RWPE1 (cell line): ENCODE data around the gene IL17C.
"Not testable (repeated sequence)": the region's sequence is repeated elsewhere in the genome, so short reads cannot be mapped to it uniquely, and the experiment has no call there.

Source experiments
- CTCF ChIA-PET: fragments of 350-600 bp; sonication (Branson Sonifier 250); formaldehyde crosslinking; extraction: SDS; loops from one replicate; lab custom pipeline; 2021; lab: Yijun Ruan, JAX
- POLR2A ChIA-PET: fragments of 400-600 bp; formaldehyde crosslinking; extraction: SDS; loops from one replicate; lab custom pipeline; 2020; ENCODE audit warnings: antibody characterized with exemption; ENCODE audit not compliant: low non-redundant PET; lab: Yijun Ruan, JAX
- DNase-seq: peaks from one replicate; pipeline ENCODE4 v3.0.0; 2012; ENCODE audit warnings: low spot score
- H3K27ac ChIP-seq: fragments of 450-650 bp; 2 replicates; pipeline ENCODE4 v1.5.1; 2017
- TF ChIP-seq, protein P1 (sequence below): fragments of 450-650 bp; conservative IDR thresholded peaks from 2 replicates; pipeline ENCODE4 v1.5.1; 2017; ENCODE audit warnings: low read depth, mild to moderate bottlenecking

The IL17C gene

DNA sequence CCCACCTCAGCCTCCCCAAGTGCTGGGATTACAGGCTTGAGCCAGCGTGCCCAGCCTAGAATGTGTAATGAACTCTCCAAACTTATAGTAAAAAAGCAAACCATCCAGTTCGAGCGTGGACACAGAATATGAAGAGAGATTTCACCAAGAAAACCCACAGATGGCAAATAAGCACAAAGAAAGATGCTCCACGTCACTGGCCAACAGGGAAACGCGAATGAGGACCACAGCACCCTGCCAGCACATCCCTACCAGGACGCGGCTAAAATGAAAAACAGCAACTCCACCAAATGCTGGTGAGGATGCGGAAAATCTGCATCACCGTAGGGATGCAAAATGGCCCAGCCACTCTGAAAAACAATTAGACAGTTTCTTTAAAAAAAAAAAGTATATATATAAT lies 23.1 kb downstream of the IL17C start:
- peak overlapping the region; percentile 57 for H3K27ac ChIP-seq
- no peak for DNase-seq
- POLR2A ChIA-PET = no interaction called here
- CTCF ChIA-PET = no interaction called here
- TF ChIP-seq, protein P1, sequence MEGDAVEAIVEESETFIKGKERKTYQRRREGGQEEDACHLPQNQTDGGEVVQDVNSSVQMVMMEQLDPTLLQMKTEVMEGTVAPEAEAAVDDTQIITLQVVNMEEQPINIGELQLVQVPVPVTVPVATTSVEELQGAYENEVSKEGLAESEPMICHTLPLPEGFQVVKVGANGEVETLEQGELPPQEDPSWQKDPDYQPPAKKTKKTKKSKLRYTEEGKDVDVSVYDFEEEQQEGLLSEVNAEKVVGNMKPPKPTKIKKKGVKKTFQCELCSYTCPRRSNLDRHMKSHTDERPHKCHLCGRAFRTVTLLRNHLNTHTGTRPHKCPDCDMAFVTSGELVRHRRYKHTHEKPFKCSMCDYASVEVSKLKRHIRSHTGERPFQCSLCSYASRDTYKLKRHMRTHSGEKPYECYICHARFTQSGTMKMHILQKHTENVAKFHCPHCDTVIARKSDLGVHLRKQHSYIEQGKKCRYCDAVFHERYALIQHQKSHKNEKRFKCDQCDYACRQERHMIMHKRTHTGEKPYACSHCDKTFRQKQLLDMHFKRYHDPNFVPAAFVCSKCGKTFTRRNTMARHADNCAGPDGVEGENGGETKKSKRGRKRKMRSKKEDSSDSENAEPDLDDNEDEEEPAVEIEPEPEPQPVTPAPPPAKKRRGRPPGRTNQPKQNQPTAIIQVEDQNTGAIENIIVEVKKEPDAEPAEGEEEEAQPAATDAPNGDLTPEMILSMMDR = no peak

DNA sequence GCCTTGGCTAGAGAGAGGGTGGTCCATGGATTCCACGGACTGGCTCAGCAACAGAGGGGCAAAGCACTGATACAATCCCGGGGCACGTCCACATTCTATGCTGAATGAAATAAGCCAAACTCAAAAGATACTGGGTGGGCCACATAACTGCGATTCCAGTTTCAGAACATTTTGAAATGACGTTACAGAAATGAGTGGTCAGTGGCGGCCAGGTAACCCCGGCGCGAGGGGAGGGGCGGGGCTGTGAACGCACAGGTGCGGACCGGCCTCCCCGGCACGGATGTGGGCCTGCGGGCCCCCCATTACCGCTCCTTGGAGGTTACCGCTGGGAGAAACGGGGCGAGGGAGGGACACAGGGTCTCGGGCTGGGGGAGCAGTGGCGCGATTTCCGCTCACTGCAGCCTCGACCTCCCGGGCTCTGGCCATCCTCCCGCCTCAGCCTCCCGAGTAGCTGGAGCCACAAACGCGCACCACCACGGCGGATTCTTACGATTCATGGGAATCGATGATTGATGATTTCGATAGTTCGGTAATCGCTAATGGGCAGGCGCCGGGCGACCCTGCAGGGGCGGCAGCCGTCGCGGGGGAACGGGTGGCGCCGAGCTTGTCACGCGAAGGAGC lies 24.0 kb downstream of the IL17C start:
- H3K27ac ChIP-seq = peak overlapping the region; percentile 82
- TF ChIP-seq, protein P1 = no peak
- CTCF ChIA-PET = interaction anchor here (0.6 kb wide), 1 partner anchor 102 kb away, joined by 3 read pairs; no protein-coding TSS in a partner anchor
- POLR2A ChIA-PET = interaction anchor here (0.7 kb wide), 1 partner anchor 11 kb away, joined by 3 read pairs; no protein-coding TSS in a partner anchor
- no peak for DNase-seq

DNA sequence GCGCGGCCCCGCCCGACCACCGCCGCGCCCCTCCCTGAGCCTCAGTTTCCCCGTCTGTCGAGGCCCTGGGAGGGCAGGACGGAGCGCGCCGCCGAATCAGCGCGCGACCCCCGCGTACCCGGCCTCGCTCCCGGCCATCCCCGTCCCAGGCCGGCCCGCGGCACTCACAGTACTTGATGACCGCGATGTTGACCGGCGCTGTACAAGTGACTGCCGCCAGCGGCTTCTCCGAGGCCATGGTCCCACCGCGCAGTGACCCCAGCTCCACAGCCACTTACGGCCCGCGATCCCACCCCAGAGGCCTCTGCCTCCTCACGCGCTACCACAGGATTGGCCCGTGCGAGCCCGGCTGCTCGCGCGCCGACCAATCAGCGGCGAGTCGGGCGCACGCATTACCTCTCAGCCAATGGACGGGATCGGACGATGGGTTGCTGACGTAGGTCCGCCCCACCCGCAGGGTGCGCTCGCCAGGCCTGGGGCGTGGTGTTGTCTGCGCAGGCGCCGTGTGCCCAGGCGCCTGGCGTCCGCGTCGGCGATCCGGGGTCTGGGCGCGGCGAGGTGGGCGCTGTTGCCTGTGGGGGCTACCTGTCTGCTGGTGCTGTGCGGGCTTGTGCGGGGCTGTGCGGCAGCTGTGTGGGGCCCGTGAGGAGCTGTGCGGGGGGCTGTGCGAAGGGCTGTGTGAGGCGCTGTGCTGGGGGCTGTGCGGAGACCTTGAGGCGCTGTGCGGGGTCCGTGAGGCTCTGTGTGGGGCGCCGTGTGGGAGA lies 24.7 kb downstream of the IL17C start, which contains the start of gene MVD:
TSS of gene MVD (minus strand) at position 249 of the 764 bp plus-strand sequence. CDS start at position 238, 11 bp downstream.
- H3K27ac ChIP-seq = peak within 1 kb of the TSS; percentile 82
- POLR2A ChIA-PET = interaction anchor here (0.7 kb wide), 1 partner anchor 12 kb away, joined by 3 read pairs; no protein-coding TSS in a partner anchor
- CTCF ChIA-PET = interaction anchor here (0.6 kb wide), 1 partner anchor 103 kb away, joined by 3 read pairs; no protein-coding TSS in a partner anchor
- peak; percentile 99 for DNase-seq
- TF ChIP-seq, protein P1 = no peak

- no peak overlapping the region for H3K27ac ChIP-seq
- TF ChIP-seq, protein P1 = no peak
- CTCF ChIA-PET = interaction anchor here (0.7 to 1.2 kb wide), 3 partner anchors 20 to 104 kb away, joined by 3 to 12 read pairs (median 5); no protein-coding TSS in a partner anchor
- no peak for DNase-seq
- POLR2A ChIA-PET = interaction anchor here (0.6 kb wide), 1 partner anchor 15 kb away, joined by 3 read pairs; no protein-coding TSS in a partner anchor
Measured at GRCh38 chr16:88665148-88665547, 26.8 kb downstream of the IL17C start.

DNA sequence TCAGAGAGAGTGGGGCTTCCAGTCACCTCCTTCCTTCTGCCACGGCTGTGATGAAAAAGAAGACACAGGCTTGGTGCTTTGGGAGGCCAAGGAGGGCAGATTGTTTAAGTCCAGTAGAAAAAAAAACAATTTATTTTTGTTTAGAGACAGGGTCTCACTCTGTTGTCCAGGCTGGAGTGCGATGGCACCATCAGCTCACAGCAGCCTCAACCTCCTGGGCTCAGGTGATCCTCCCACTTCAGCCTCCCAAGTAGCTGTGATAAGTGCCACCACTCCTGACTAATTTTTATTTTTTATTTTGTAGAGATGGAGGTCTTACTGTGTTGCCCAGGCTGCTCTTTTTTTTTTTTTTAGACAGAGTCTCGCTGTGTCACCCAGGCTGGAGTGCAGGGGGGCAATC lies 27.2 kb downstream of the IL17C start:
- DNase-seq = no peak
- POLR2A ChIA-PET = interaction anchor here (0.6 kb wide), 2 partner anchors 15 to 64 kb away, joined by 3 to 4 read pairs; no protein-coding TSS in a partner anchor
- H3K27ac ChIP-seq = 0 out of 2 replicates have a peak overlapping the region, but pooled peaks have one; percentile 12
- TF ChIP-seq, protein P1 = no peak
- CTCF ChIA-PET = interaction anchor here (0.8 to 1.2 kb wide), 2 partner anchors 20 to 103 kb away, joined by 5 to 12 read pairs; no protein-coding TSS in a partner anchor

DNA sequence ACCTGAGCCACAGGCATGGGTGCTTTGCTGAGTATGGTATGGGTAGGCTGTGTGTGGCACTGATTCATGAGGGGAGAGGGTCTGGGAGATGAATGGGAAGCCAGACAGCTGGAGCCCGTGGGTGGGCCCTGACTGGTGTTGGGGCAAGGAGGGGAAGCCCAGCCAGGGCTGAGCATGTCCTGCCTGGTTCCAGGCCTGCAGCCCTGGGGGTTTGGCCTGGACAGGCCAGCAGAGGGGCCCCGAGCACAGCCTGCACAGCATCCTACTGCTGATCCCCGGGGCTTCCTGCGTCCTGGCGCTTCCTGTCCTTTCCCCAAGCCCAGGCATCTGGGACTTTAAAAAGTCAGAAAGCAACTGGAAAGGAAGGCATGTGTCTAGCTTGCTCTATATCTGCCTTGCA lies 29.1 kb downstream of the IL17C start:
- POLR2A ChIA-PET = no interaction called here
- CTCF ChIA-PET = no interaction called here
- peak overlapping the region; percentile 43 for H3K27ac ChIP-seq
- no peak for DNase-seq
- TF ChIP-seq, protein P1 = no peak

- DNase-seq, H3K27ac ChIP-seq, POLR2A ChIA-PET: not testable (repeated sequence)
- CTCF ChIA-PET = interaction anchor here (0.6 kb wide), 1 partner anchor 19 kb away, joined by 3 read pairs; no protein-coding TSS in a partner anchor
Measured at GRCh38 chr16:88669493-88669892, 31.1 kb downstream of the IL17C start.
